K562 (cell line): ENCODE data around the gene RALB. TPM values are rescaled to one million over a fixed set of nuclear protein-coding genes. Genes with fewer than 3 reads are reported as not detected.

Source experiments
- CBFB ChIP-seq: sonication (generic); formaldehyde crosslinking; IDR thresholded peaks from 2 replicates; pipeline ENCODE4 v1.4.0; 2020; ENCODE audit warnings: mild to moderate bottlenecking, missing genetic modification reagents
- HDAC1 ChIP-seq, 2 experiments: fragments of 450-650 bp; IDR thresholded peaks; 2 replicates each; pipeline ENCODE4 v1.6.1; 2016 to 2017; ENCODE audit warnings: inconsistent platforms in 1 of 2, mild to moderate bottlenecking in 1 of 2, moderate library complexity in 1 of 2
- HEY1 ChIP-seq: fragments of 250-450 bp; sonication (Bioruptor Pico); IDR thresholded peaks from 2 replicates; pipeline ENCODE4 v1.5.0; 2020; ENCODE audit warnings: mild to moderate bottlenecking, moderate library complexity, borderline replicate concordance
- MYC ChIP-seq, 2 experiments: fragments of 250-450 bp in 1 of 2; sonication (Bioruptor Pico) in 1 of 2; IDR thresholded peaks; 2 replicates each; pipeline versions ENCODE4 v1.5.1 to v1.6.1; 2012 to 2021; ENCODE audit warnings: low read depth in 2 of 2, borderline replicate concordance in 1 of 2, improper control_type of control experiment in 1 of 2, low read length in 1 of 2, mild to moderate bottlenecking in 1 of 2, moderate library complexity in 1 of 2
- RBM17 ChIP-seq: fragments of 200-400 bp; formaldehyde crosslinking; IDR thresholded peaks from 2 replicates; pipeline ENCODE4 v1.6.1; 2017; ENCODE audit warnings: low read depth, mild to moderate bottlenecking, low read length, borderline replicate concordance
- RBM22 ChIP-seq: fragments of 200-400 bp; formaldehyde crosslinking; IDR thresholded peaks from 2 replicates; pipeline ENCODE4 v1.6.1; 2018; ENCODE audit warnings: low read length, low read depth; ENCODE audit not compliant: poor library complexity, severe bottlenecking
- SMC3 ChIP-seq: conservative IDR thresholded peaks from 2 replicates; pipeline ENCODE4 v1.6.1; 2011; ENCODE audit warnings: low read depth, low read length, improper control_type of control experiment; ENCODE audit not compliant: insufficient read depth
- ZFP1 ChIP-seq: fragments of 450-650 bp; formaldehyde crosslinking; IDR thresholded peaks from 2 replicates; pipeline ENCODE4 v1.4.0; 2020; ENCODE audit warnings: mild to moderate bottlenecking, mixed read lengths
- ZNF24 ChIP-seq: fragments of 450-650 bp; IDR thresholded peaks from 2 replicates; pipeline ENCODE4 v1.6.1; 2016
- polyA plus RNA-seq, 8 experiments: library from polyadenylated mRNA; depleted of rRNA in 4 of 8; stranded (reverse) in 5 of 8; unstranded in 3 of 8; fragments of >200 nt; fragmentation: Nextera tagmentation in 2 of 8; fragmentation: Illumina TruSeq in 1 of 8; extraction: Ambion mirVana in 2 of 8; extraction: Trizol in 1 of 8; gene quantifications; 2 replicates each; pipeline versions ENCODE4 v1.2.1 to v1.2.3, GENCODE V29; 2011 to 2014; ENCODE audit warnings: inconsistent platforms in 1 of 8, missing spikeins in 1 of 8
- total RNA-seq, 7 experiments: library from RNA; depleted of rRNA in 6 of 7; stranded (reverse); fragments of >200 nt in 6 of 7; fragmentation: Illumina TruSeq in 2 of 7; extraction: Trizol in 2 of 7; gene quantifications; 2 replicates each; pipeline versions ENCODE4 v1.2.1 to v1.2.3, GENCODE V29; 2011 to 2021; ENCODE audit warnings: low replicate concordance in 1 of 7
- TF ChIP-seq, protein P1 (sequence below): sonication (generic); formaldehyde crosslinking; IDR thresholded peaks from 2 replicates; pipeline ENCODE4 v1.8.1; 2023; ENCODE audit warnings: mild to moderate bottlenecking, missing genetic modification reagents
- TF ChIP-seq, protein P2 (sequence below), 2 experiments: fragments of 450-650 bp in 1 of 2; IDR thresholded peaks; 2 replicates each; pipeline ENCODE4 v1.6.1; 2011 to 2017; ENCODE audit warnings: low read depth in 2 of 2, antibody characterized with exemption in 1 of 2, borderline replicate concordance in 1 of 2, low read length in 1 of 2, mild to moderate bottlenecking in 1 of 2, mixed read lengths in 1 of 2; ENCODE audit not compliant: control insufficient read depth in 1 of 2
- TF ChIP-seq, protein P3 (sequence below): sonication (generic); formaldehyde crosslinking; IDR thresholded peaks from 2 replicates; pipeline ENCODE4 v1.8.1; 2023; ENCODE audit warnings: mild to moderate bottlenecking, missing genetic modification reagents
- TF ChIP-seq, protein P4 (sequence below): fragments of 250-450 bp; sonication (Bioruptor Pico); IDR thresholded peaks from 2 replicates; pipeline ENCODE4 v1.4.0; 2020; ENCODE audit warnings: borderline replicate concordance
- TF ChIP-seq, protein P5 (sequence below), 2 experiments: IDR thresholded peaks; 2 replicates each; pipeline ENCODE4 v1.6.1; 2012; ENCODE audit warnings: improper control_type of control experiment in 2 of 2, low read depth in 2 of 2, low read length in 2 of 2, borderline replicate concordance in 1 of 2

Gene RALB
- total and polyA plus RNA-seq, 9 of the 15 experiments (the other 6 are each of a cell fraction or from before 2014, with no cell fraction given): 14.8 to 65.6 (median 38.4) TPM

- TF ChIP-seq, protein P1, sequence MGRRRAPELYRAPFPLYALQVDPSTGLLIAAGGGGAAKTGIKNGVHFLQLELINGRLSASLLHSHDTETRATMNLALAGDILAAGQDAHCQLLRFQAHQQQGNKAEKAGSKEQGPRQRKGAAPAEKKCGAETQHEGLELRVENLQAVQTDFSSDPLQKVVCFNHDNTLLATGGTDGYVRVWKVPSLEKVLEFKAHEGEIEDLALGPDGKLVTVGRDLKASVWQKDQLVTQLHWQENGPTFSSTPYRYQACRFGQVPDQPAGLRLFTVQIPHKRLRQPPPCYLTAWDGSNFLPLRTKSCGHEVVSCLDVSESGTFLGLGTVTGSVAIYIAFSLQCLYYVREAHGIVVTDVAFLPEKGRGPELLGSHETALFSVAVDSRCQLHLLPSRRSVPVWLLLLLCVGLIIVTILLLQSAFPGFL (CRISPR knock-in tag): no peak
- no peak for TF ChIP-seq CBFB (CRISPR knock-in tag)
- TF ChIP-seq HEY1 (CRISPR knock-in tag): no peak
- no peak for TF ChIP-seq ZNF24
- no peak for TF ChIP-seq RBM17
- TF ChIP-seq, protein P2, sequence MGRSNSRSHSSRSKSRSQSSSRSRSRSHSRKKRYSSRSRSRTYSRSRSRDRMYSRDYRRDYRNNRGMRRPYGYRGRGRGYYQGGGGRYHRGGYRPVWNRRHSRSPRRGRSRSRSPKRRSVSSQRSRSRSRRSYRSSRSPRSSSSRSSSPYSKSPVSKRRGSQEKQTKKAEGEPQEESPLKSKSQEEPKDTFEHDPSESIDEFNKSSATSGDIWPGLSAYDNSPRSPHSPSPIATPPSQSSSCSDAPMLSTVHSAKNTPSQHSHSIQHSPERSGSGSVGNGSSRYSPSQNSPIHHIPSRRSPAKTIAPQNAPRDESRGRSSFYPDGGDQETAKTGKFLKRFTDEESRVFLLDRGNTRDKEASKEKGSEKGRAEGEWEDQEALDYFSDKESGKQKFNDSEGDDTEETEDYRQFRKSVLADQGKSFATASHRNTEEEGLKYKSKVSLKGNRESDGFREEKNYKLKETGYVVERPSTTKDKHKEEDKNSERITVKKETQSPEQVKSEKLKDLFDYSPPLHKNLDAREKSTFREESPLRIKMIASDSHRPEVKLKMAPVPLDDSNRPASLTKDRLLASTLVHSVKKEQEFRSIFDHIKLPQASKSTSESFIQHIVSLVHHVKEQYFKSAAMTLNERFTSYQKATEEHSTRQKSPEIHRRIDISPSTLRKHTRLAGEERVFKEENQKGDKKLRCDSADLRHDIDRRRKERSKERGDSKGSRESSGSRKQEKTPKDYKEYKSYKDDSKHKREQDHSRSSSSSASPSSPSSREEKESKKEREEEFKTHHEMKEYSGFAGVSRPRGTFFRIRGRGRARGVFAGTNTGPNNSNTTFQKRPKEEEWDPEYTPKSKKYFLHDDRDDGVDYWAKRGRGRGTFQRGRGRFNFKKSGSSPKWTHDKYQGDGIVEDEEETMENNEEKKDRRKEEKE (IDR thresholded peaks at IDR 0.05; ENCODE audit: borderline replicate concordance in 1 of 2, control insufficient read depth in 1 of 2, low read depth in 2 of 2, low read length in 1 of 2): 0 out of 4 replicates have a peak, but pooled peaks of 1 of the 2 experiments have one; percentile 66
- TF ChIP-seq, protein P3, sequence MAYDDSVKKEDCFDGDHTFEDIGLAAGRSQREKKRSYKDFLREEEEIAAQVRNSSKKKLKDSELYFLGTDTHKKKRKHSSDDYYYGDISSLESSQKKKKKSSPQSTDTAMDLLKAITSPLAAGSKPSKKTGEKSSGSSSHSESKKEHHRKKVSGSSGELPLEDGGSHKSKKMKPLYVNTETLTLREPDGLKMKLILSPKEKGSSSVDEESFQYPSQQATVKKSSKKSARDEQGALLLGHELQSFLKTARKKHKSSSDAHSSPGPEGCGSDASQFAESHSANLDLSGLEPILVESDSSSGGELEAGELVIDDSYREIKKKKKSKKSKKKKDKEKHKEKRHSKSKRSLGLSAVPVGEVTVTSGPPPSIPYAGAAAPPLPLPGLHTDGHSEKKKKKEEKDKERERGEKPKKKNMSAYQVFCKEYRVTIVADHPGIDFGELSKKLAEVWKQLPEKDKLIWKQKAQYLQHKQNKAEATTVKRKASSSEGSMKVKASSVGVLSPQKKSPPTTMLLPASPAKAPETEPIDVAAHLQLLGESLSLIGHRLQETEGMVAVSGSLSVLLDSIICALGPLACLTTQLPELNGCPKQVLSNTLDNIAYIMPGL: no peak
- TF ChIP-seq ZFP1 (CRISPR knock-in tag): no peak
- TF ChIP-seq, protein P4, sequence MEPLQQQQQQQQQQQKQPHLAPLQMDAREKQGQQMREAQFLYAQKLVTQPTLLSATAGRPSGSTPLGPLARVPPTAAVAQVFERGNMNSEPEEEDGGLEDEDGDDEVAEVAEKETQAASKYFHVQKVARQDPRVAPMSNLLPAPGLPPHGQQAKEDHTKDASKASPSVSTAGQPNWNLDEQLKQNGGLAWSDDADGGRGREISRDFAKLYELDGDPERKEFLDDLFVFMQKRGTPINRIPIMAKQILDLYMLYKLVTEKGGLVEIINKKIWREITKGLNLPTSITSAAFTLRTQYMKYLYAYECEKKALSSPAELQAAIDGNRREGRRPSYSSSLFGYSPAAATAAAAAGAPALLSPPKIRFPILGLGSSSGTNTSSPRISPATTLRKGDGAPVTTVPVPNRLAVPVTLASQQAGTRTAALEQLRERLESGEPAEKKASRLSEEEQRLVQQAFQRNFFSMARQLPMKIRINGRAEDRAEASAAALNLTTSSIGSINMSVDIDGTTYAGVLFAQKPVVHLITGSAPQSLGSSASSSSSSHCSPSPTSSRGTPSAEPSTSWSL: no peak
- peak; percentile 38; the same call in 1 of the 2 replicates for TF ChIP-seq MYC (IDR thresholded peaks at IDR 0.05; ENCODE audit: low read depth, low read length)
- TF ChIP-seq MYC (CRISPR knock-in tag; IDR thresholded peaks at IDR 0.05; ENCODE audit: borderline replicate concordance, low read depth): no peak
- no peak for TF ChIP-seq RBM22
- TF ChIP-seq, protein P5, sequence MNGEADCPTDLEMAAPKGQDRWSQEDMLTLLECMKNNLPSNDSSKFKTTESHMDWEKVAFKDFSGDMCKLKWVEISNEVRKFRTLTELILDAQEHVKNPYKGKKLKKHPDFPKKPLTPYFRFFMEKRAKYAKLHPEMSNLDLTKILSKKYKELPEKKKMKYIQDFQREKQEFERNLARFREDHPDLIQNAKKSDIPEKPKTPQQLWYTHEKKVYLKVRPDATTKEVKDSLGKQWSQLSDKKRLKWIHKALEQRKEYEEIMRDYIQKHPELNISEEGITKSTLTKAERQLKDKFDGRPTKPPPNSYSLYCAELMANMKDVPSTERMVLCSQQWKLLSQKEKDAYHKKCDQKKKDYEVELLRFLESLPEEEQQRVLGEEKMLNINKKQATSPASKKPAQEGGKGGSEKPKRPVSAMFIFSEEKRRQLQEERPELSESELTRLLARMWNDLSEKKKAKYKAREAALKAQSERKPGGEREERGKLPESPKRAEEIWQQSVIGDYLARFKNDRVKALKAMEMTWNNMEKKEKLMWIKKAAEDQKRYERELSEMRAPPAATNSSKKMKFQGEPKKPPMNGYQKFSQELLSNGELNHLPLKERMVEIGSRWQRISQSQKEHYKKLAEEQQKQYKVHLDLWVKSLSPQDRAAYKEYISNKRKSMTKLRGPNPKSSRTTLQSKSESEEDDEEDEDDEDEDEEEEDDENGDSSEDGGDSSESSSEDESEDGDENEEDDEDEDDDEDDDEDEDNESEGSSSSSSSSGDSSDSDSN (IDR thresholded peaks at IDR 0.05; ENCODE audit: borderline replicate concordance in 1 of 2, low read depth in 2 of 2, low read length in 2 of 2): peak; percentile 82 to 92; a peak in 3 of 4 replicates
- 0 out of 4 replicates have a peak, but pooled peaks of 1 of the 2 experiments have one; percentile 40 for TF ChIP-seq HDAC1 (IDR thresholded peaks at IDR 0.05)
- TF ChIP-seq SMC3: no peak; the same call in 1 of the 2 replicates
Observed at GRCh38 chr2:120253021-120253882, 600 bp downstream of the RALB start (continued).
